Glutamatergic neuron (in vitro differentiated cells): Measurements from ENCODE around the gene MCU. TPM values are rescaled to one million over a fixed set of nuclear protein-coding genes. Genes with fewer than 3 reads are reported as not detected.

Experiments used
- DNase-seq: peaks from one replicate; pipeline ENCODE4 v3.0.0; 2022
- H3K27ac Mint-ChIP-seq: one replicate; pipeline ENCODE4 v1.8.0; 2020; ENCODE audit warnings: mild to moderate bottlenecking, mixed read lengths, inconsistent platforms; ENCODE audit not compliant: unreplicated experiment
- H3K27me3 Mint-ChIP-seq: one replicate; pipeline ENCODE4 v1.8.0; 2020; ENCODE audit warnings: mild to moderate bottlenecking, moderate library complexity, mixed read lengths, inconsistent platforms; ENCODE audit not compliant: unreplicated experiment
- H3K36me3 Mint-ChIP-seq: one replicate; pipeline ENCODE4 v1.8.0; 2020; ENCODE audit warnings: mild to moderate bottlenecking, mixed read lengths, inconsistent platforms; ENCODE audit not compliant: unreplicated experiment
- H3K4me1 Mint-ChIP-seq: one replicate; pipeline ENCODE4 v1.8.0; 2020; ENCODE audit warnings: mild to moderate bottlenecking, low read depth, mixed read lengths, inconsistent platforms; ENCODE audit not compliant: unreplicated experiment
- H3K4me3 Mint-ChIP-seq: one replicate; pipeline ENCODE4 v1.8.0; 2020; ENCODE audit warnings: mild to moderate bottlenecking, mixed read lengths, inconsistent platforms; ENCODE audit not compliant: unreplicated experiment
- H3K9me3 Mint-ChIP-seq: one replicate; pipeline ENCODE4 v1.8.0; 2020; ENCODE audit warnings: mild to moderate bottlenecking, moderate library complexity, mixed read lengths, inconsistent platforms; ENCODE audit not compliant: unreplicated experiment
- total RNA-seq: library from RNA; stranded (reverse); fragmentation: NEBNext Ultra II Directional; extraction: Animal tissue kit (Norgen Biotek cat#: 25700); gene quantifications from one replicate; pipeline ENCODE4 v1.2.1, GENCODE V29; 2021; ENCODE audit not compliant: unreplicated experiment
- TF ChIP-seq, protein P1 (sequence below): fragments of 200-600 bp; sonication (generic); IDR thresholded peaks from one replicate; pipeline ENCODE4 v1.5.0; 2021; ENCODE audit not compliant: partially characterized antibody, unreplicated experiment

The MCU gene
- total RNA-seq, 1 donor from 2014 or later: 15.2 TPM

DNA sequence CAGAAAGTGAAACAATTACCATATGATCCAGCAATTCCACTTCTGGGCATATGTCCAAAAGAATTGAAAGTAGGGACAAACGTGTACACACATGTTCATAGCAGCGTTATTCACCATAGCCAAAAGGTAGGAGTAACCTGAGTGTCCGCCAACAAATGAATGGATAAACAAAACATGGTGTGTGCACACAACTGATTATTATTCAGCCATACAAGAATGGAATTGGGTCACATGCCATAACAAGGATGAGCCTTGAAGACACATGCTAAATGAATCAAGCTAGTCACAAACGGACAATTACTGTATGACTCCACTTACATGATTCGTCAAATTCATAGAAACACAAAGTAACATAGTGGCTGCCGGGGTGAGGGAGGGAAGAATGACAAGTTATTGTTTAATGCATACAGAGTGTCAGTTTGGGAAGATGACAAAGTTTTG lies 197.5 kb downstream of the MCU start:
- TF ChIP-seq, protein P1, sequence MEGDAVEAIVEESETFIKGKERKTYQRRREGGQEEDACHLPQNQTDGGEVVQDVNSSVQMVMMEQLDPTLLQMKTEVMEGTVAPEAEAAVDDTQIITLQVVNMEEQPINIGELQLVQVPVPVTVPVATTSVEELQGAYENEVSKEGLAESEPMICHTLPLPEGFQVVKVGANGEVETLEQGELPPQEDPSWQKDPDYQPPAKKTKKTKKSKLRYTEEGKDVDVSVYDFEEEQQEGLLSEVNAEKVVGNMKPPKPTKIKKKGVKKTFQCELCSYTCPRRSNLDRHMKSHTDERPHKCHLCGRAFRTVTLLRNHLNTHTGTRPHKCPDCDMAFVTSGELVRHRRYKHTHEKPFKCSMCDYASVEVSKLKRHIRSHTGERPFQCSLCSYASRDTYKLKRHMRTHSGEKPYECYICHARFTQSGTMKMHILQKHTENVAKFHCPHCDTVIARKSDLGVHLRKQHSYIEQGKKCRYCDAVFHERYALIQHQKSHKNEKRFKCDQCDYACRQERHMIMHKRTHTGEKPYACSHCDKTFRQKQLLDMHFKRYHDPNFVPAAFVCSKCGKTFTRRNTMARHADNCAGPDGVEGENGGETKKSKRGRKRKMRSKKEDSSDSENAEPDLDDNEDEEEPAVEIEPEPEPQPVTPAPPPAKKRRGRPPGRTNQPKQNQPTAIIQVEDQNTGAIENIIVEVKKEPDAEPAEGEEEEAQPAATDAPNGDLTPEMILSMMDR: no peak
- H3K4me1 Mint-ChIP-seq: peaks cover 8% of the 10 kb centered on the region
- no peak for DNase-seq
- no peaks in the 10 kb centered on the region for H3K9me3 Mint-ChIP-seq
- H3K4me3 Mint-ChIP-seq: no peak overlapping the region
- no peaks in the 10 kb centered on the region for H3K27me3 Mint-ChIP-seq
- no peaks in the 10 kb centered on the region for H3K36me3 Mint-ChIP-seq
- H3K27ac Mint-ChIP-seq: no peak overlapping the region

DNA sequence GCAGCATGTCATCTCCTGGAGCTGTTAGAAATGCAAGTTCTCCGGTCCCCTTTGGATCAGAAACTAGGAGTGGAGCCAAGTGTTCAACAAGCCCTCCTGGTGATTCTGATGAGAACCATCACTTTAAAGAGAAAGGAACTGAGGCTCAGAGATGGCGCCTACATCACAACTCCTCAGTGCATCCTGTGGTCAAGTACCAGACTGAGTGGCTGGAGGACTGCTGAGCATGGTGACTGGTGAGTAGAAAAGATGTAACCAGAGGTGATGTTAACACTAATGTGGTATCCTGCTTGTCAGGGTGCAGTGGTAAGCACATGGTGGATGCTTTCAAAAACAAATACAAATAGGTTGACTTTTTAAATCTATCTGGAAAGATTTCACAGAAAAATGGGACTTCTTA lies 198.1 kb downstream of the MCU start:
- Mint-ChIP-seq H3K4me1 (peaks cover 8% of the 10 kb centered on the region), H3K9me3 (no peaks in the 10 kb centered on the region), H3K27me3 (no peaks in the 10 kb centered on the region), H3K27ac (no peak overlapping the region), H3K4me3 (no peak overlapping the region), H3K36me3 (no peaks in the 10 kb centered on the region)
- TF ChIP-seq, protein P1: no peak
- no peak for DNase-seq

DNA sequence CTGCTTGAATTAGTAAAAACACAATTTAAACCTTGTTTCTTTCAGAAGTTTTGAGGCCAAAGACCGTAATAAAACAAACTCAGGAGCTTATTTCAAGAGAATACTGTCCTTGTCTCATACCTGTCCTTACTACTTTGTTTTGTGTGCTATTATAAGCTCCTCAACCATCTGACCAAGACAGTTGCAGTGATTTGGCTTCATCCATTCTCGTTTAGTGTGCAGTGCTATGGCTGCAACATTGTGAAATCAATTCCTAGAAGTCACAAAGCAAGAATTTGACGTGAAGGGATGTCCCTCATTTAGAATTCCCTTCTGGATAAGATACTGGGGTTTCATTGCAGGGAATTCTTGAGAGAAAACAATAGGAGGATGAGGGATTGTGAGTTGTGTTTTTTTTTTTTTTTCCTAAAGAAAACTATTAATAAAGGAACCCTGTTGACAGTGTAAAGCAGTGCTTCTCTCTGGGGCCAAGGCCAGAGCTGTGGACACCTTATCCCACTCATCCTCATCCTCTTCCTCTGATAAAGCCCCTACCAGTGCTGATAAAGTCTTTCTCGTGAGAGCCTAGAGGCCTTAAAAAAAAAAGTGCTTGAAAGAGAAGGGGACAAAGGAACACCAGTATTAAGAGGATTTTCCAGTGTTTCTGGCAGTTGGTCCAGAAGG lies 201.3 kb downstream of the MCU start, which contains the start of gene OIT3:
Gene OIT3 (plus strand): TSS at position 604 of the 663 bp plus-strand sequence. CDS start 60 bp downstream, outside the sequence.
- DNase-seq: no peak
- no peak within 1 kb of the TSS for H3K4me3 Mint-ChIP-seq
- no peaks in the 10 kb centered on the region for H3K9me3 Mint-ChIP-seq
- no peaks in the 10 kb centered on the region for H3K36me3 Mint-ChIP-seq
- H3K27me3 Mint-ChIP-seq: no peaks in the 10 kb centered on the region
- TF ChIP-seq, protein P1: no peak
- no peak within 1 kb of the TSS for H3K27ac Mint-ChIP-seq
- H3K4me1 Mint-ChIP-seq: no peaks in the 10 kb centered on the region

- no peak for DNase-seq
- Mint-ChIP-seq H3K36me3 (no peaks in the 10 kb centered on the region), H3K27ac (no peak overlapping the region), H3K27me3 (no peaks in the 10 kb centered on the region), H3K9me3 (no peaks in the 10 kb centered on the region), H3K4me1 (no peaks in the 10 kb centered on the region), H3K4me3 (no peak overlapping the region)
- TF ChIP-seq, protein P1: no peak
Measured at GRCh38 chr10:72895236-72895850, 203.4 kb downstream of the MCU start.

- H3K4me1 Mint-ChIP-seq: no peaks in the 10 kb centered on the region
- TF ChIP-seq, protein P1: no peak
- H3K27me3 Mint-ChIP-seq: no peaks in the 10 kb centered on the region
Measured at GRCh38 chr10:72898616-72899015, 206.7 kb downstream of the MCU start.

More at GRCh38 chr10:72898616-72899015, 206.7 kb downstream of the MCU start:
- no peak for DNase-seq
- Mint-ChIP-seq H3K27ac (no peak overlapping the region), H3K9me3 (no peaks in the 10 kb centered on the region), H3K4me3 (no peak overlapping the region), H3K36me3 (no peaks in the 10 kb centered on the region)
